HS-27A (cell line): ENCODE data around the gene GPRC5A.

Experiments used
- DNase-seq: peaks from one replicate; pipeline ENCODE4 v3.0.0-alpha.2; 2012; ENCODE audit warnings: low read depth, missing footprints

Gene GPRC5A

DNA sequence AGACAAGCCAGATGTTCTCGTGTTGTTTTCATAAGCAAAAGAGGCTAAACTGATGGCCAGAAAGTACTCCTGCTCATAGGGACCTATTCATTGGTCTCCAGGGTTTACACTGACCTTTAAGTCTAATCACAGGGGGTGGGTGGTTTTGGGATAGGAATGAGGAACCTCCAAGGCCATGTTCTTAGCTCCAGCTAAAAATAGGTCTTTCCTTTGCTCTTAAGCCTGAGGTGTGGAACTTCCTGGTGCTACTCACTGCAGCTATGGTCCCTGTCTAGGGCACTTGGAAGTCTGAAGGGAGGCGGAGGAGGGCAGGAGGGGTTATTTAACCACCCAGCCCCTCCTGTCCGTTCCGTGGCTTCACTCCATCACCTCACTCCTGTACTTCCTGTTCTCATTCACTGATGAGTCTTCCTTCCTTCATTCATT is 18.6 kb downstream of the GPRC5A start:
- no peak for DNase-seq

DNA sequence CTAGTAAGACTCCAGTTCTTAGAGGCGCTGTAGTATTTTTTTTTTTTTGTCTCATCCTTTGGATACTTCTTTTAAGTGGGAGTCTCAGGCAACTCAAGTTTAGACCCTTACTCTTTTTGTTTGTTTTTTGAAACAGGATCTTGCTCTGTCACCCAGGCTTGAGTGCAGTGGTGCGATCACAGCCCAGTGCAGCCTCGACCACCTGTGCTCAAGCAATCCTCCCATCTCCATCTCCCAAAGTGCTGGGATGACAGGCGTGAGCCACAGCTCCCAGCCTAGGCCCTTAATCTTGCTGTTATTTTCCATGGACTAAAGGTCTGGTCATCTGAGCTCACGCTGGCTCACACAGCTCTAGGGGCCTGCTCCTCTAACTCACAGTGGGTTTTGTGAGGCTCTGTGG is 21.3 kb downstream of the GPRC5A start:
- DNase-seq, result no peak

DNA sequence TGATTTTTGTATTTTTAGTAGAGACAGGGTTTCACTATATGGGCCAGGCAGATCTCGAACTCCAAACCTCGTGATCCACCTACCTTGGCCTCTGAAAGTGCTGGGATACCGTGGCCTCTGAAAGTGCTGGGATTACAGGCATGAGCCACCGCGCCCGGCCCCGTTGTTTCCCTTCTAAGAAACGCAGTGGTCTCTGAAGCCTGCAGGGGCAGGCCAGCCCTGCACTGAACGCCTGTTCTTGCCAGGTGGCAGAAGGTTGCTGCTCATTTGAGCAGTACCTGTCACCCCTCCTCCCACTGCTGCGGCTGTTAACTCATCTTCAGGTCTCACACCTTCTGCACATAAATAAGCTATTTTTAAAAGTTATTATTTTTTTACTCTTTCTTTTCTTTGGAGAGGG is 24.3 kb downstream of the GPRC5A start:
- DNase-seq, result no peak

DNA sequence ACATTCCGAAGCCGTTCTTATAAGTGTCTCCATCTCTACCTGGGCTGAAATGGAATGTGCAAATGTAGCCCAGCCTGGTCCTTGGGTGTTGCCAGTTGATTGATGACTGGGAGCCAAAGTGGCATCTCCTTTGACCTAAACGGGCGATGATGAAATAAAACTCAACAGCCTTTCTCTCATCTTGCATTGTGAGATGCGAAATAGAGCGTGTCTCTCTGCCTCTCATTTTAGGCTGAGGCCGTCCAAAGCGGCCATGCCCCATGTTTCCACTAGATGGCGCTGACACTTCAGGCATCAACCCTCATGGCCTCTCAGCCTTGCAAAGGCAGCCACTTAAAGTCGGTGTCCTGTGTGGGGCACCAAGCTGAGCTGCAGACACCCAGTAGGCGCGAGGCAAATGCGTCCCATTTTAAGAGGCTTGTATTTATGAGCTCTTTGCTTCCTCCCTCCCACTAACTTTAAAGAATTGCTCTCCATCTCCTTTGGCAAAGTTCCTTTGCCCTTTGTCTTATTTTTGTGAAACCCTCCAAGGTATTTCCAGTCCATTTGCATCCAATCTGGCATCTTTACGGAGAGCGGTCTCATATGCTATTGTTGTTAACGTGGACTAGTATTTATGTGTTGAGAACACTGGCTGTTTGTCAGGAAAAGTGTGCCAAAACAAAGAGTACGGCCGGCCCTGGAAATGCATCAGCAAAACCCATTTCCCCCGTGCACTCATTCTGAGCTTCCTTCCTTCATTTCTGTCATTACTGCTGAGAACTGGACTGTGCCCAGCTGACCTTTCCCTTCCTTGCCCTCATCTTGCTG is 25.0 kb downstream of the GPRC5A start:
- peak; percentile 42 for DNase-seq

DNA sequence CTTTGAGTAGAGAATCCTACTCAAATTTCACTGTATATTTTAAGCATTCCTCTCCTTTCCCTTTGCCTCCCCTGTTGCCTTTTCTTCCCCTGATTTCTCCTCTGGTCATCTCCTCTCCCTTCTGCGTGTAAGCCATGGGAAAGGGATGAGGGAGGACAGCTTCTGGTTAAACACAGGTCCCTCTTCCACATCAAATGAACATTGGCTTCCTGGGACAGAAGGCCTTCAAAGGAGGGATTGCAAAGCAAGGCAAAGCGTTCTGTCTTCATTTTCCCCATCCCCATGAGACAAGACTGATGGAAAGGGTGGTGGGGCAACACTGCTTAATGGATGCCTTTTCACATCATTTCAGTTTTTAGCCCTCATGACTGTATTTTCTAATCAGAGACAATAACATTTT is 26.2 kb downstream of the GPRC5A start:
- DNase-seq, result no peak

DNA sequence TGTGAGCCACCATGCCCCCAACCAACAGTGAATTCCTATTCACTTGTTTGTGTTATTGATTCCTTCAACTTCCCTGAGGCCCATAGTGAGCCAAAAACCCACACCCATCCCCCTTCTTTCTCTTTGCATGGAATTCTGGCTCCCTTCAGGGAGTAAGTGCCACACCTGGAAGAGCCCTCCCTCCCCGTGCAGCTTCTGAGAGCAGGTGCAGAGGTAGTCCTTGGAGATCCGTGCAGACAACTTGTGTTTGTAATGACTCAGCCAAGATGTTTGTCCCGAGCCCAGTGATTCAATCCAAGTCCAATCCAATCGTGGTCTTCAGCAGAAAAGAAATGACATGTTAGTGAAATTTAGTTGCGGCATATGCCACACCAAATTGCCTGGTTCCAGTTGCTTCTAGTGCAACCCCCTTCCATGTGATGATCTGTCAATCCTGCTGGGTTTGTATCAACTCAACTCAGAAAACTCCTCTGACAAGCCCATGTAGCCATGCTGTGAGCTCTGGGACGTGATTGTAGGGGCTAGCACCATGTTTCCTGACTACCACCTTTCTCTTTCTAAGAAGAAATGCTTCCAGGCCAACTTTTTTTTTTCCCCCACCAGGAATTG is 27.5 kb downstream of the GPRC5A start:
- DNase-seq, result no peak

DNA sequence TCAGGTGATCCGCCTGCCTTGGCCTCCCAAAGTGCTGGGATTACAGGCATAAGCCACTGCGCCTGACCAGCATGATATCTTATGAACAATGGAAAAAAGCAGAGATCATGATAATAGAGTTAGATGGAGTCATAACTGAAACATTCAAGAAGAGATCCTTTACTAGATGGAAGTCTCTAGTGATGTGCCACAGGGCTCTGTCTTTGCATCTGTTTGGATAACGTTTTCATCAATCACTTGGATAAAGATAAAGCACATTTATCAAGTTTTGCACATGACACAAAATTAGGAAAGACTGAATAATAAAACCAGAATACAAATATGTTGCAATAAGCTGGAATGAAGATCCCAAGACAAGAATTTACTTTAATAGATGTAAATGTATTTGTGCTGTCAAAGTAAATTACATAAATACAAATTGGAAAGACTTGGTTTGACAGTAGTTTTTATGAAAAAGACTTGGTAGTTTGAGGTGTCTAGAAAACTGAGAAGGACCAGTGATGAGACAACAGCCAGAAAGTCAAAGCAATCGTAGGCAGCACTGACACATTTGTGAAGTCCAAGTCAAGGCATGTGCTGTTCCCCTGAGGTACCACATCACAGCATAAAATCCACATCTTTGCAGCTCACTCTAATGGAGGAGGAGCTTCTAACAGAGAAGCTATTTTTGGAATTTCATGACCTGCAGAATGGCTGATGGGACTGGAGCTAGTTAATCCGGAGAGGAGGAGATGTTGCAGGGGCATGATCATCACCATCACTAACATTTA is 28.5 kb downstream of the GPRC5A start:
- no peak for DNase-seq

DNA sequence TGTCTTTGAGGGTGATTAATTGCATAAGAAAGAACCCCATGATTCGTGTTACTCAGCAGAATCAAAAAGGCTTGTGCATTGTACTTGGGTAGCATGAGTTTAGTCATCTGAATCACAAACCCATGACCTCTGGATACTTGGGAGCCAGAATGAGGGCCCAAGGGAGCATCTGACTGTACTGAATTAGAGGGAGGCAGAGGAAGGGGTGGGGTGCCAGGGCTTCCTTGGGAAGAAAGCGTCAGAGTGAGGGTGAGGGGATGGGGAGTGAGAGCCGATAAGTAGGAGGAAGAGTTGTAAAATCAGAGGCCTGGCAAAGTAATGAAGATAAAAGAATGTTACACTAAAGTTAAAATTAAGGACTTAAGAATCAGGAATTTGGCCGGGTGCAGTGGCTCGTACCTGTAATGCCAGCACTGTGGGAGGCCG is 30.8 kb downstream of the GPRC5A start:
- DNase-seq, result no peak

DNA sequence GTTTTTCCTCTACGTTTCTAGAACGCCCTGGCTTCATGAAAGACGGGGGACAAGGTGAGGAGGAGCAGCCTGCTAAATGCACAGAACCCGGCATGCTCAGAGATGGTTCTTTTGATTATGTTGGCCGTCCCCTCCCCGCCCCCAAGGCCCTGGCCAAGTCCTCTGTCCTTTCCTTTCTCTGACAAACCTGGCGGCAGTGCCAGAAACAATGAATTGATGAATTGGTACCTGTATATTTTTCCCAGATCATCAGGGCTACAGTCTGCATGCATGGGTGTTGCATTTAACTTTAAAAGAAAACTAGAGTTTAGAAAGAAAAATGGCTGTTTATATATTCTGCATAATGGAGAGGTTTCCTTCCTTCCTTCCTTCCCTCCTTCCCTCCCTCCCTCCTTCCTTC is 31.6 kb downstream of the GPRC5A start:
- no peak for DNase-seq

DNA sequence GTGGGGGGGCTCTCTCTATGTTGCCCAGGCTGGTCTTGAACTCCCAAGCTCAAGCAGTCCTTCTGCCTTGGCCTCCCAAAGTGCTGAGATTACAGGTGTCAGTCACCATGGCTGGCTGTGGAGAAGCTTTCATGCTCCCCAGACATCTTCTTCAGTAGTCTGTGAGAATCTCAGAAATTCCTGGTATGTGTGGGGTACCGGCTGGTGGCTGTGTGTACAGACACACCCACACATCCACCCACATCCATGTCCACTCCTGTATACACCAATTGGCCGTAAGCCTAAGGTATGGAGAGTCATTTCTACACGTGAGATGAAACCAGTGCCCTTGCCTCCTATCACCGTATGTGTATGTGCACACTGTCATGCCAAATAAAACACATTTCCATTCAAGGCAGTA is 32.8 kb downstream of the GPRC5A start:
- no peak for DNase-seq

DNA sequence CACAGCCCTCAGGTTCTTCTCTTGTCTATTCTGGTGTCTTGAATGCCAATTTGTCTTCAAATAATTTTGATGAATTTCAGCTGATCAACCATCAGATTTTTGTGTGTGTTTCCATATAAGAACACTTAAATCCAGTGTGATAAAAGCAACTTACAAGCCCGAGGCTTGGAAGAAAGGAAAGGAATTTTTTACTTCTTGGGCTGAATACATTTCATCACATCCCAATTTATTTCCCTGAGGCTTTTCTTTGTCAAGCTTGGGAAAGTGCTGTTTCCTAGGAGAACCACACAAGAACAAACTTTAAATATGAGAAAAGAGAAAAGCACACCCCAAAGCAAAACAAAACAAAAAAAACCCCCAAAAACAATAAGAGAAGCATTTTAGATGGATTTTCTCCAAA is 34.0 kb downstream of the GPRC5A start:
- DNase-seq, result no peak

DNA sequence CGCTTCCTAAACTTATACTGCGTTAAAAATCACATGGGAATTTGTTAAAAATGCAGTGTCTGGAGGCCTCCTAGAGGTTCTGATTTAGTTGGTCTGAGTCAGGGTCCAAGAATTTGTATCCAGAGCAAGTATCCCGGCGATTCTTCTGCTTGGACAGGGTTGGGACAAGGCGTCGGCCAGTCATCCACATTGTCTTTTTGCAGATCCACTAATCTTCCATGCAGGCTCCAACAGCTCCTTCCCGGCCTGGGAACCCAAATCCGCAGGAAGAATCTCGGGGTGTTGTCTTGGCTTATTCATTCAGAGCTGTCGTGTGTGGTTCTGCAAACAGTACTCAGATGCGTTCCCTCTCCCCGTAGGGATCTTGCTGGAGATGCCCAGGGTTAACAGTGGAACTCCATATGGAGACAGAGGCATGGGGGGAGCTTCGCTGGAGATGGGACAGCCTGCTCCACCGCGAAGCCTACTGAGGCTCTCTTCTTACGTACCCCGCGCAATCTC is 35.3 kb downstream of the GPRC5A start:
- peak; percentile 42 for DNase-seq

DNA sequence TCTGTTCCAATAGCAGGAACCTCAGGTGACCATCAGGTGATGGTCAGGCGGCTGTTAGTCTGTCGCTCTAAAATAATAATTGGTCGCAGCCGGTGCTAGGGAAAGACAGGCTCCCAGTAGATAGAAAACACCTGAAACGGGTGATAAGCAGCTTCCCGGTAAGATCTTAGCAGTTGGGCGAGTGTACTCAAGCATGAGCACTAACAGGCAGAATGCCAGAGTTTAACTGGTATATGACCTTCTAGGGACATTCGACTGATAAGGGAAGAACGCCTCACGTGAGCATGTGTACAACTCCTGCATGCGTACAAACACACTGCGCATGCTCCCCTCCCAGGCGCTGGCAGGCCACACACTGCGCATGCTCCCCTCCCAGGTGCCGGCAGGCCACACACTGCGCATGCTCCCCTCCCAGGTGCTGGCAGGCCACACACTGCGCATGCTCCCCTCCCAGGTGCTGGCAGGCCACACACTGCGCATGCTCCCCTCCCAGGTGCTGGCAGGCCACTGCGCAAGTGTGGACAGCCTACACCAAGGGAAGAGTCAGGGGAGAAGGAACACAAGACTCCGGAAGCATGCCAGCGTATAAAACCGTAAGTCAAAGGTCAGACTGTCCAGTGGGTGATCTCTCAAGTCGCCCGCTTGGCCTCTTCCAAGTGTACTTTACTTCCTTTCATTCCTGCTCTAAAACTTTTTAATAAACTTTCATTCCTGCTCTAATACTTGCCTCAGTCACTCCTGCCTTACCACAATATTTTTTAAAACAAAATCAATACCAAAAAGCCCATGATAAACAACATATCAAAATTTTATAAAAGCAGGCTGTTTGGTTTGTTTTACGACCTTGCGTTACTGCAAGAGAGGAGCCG is 36.1 kb downstream of the GPRC5A start:
- DNase-seq, result no peak

DNA sequence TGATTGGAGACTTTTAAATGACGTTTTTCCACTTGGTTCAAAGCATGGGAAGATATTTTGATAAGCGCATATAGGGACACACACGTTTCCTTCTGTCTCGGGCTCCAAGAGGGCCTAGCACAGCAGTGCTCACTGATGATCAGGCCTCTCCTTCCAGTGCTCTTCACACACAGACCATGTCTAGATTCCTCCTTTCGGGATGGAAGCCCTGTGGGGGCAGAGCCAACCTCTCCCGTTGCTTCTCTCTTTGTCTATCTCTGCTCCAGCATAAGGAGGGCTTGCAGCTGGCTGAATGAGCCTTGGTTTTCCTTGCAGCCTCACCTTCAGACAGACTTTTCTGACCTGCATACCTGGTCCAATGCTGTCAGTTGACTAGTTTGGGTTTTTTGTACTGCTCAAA is 38.3 kb downstream of the GPRC5A start:
- DNase-seq, result no peak

DNA sequence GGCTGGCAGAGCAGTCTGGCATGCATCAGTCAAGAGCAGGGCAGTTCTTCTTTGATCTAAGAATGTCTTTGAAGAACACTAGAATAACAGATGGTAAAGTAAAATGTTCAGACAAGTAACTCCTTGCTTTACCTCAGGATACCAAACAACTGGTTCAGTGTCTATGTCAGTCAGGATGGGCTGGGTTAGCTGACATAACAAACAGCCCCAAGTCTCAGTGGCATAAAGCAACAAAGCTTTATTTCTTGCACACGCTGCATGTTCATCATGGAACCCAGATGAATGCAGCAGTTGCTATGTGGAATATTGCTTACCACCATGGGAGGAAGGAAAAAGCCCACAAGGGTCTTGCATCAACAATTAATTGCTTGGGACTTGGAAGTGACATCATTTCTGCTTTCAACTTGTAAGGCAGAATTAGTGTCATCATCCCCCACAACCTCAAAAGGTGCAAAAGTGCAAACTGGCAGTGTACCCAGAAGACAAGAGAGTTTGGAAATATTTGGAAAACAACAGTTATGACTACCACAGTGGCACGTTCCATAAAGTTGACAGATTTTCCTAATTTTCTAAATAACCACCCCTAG is 39.4 kb downstream of the GPRC5A start:
- DNase-seq, result no peak

DNA sequence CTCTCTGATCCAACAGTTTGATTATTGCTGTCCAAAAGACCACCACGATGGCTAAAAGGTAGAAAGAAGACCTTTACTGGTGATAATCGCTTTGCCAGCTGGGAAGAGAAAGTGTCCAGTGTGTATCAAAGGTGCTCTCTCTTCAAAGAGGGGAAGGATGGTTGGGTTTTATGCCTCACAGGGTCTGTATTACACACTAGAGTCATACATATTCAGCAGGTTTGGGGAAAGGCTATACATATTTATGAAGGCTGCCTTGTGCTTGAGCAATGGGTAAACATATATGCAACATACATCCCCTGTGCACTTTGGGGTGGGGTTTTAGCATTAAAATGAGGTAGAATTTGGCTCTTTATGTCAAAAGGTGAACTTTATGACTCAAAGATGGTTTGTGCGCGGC is 42.4 kb downstream of the GPRC5A start:
- DNase-seq, result no peak

DNA sequence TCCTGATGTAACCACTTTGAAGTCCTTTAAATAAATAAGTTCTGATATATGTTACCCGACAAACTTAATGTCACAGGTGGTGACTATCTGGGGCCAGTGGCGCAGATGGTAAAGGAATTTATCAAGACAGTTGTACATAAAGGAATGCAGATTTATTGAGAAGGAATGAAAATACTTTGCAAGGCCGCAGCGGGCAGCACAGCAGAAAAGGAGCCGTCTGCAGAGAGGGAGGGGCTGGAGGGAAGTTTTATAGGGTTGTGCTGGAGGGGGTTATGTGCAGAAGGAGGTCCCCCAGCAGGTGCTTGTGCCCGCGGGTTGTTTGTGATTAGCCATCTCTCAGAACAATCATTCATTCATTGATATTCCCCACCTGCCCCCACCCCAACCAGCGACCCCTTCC is 43.2 kb downstream of the GPRC5A start:
- DNase-seq, result no peak

DNA sequence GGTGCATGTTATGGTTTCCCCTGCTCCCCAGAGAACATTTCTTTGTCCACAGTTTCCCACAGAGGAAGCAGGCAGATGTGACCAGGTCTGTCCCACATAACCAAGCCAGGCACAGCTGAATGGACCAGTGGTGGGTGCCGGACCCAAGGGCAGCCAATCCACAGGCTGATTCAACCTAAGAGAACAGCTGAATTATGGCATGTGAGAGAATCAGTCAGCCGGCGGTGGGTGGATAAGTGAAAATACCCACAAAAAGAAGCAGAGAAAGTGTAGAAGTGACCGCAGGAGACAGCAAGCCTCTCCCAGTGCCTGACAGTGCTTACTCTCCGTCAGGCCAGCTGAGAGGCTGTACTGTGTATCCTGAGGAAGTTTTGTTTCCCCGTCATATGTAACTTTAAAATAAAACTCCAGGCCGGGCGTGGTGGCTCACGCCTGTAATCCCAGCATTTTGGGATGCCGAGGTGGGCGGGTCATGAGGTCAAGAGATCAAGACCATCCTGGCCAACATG is 45.7 kb downstream of the GPRC5A start:
- no peak for DNase-seq

DNA sequence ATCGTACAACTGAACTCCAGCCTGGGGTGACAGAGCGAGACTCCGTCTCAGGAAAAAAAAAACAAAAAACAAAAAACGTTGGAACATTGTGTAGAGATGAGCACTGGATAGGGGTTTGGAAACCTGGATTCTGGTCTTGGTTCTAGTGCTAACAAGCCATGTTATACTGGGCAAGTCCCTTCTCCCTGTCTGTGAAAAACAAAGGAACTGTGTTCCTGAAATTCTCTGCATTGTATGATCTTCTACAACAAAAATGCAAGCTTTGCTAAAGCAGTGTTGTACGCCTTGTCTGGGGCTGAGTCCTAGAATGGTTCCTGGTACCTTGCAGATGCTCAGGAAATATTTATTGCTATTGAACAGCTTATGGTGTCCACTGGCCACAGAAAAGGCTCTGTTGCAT is 47.2 kb downstream of the GPRC5A start:
- DNase-seq, result no peak

DNA sequence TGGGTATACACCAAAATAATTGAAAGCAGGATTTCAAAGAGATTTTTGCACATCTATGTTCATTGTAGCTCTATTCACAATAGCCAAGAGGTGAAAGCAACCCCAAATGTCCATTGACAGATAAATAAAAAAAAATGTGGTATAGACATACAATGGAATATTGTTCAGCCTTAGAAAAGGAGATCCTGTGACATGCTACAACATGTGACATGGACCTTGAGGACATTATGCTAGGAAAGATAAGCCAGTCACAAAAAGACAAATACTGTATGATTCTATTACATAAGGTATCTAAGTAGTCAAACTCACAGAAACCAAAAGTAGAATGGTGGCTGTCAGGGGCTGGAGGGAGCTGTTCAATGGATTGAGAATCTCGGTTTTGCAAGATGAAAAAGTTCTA is 48.5 kb downstream of the GPRC5A start:
- DNase-seq, result no peak
